GM18861 (cell line): ENCODE data around the gene NOC2L.
"Not testable (repeated sequence)": the region's sequence is repeated elsewhere in the genome, so short reads cannot be mapped to it uniquely, and the experiment has no call there.

Source experiments
- ATAC-seq: cut with Tn5 transposase; IDR thresholded peaks from one replicate; pipeline ENCODE4 v1.9.1; 2021; ENCODE audit not compliant: unreplicated experiment

NOC2L gene

DNA sequence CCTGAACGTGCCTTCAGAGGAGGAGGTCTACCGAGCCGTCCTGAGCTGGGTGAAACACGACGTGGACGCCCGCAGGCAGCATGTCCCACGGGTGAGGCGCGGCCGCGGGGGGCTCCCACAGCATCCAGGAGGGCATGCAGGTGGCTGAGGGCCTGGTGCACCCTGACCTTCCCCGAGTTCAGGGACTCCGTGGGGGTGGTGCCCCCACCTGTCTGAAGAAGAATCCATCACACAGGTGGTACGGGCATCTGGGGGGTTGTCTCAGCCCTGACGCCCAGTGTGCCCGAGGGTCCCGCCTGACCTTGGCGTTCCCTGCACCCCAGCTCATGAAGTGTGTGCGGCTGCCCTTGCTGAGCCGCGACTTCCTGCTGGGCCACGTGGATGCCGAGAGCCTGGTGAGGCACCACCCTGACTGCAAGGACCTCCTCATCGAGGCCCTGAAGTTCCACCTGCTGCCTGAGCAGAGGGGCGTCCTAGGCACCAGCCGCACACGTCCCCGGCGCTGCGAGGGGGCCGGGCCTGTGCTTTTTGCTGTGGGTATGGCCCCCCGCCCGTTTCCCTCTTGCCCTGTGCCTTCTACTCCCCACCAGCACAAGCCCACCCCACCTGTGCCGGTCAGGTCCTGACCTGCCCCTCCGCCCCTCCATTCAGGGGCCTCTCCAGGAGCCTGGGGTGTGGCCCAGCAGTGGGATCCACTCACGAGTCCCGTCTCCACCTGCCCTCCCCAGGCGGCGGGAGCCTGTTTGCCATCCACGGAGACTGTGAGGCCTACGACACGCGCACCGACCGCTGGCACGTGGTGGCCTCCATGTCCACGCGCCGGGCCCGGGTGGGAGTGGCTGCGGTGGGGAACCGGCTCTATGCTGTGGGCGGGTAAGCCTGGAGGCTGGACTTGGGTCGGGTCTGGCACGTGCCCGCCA, 3.6 kb upstream of the NOC2L start:
- no peak for ATAC-seq

DNA sequence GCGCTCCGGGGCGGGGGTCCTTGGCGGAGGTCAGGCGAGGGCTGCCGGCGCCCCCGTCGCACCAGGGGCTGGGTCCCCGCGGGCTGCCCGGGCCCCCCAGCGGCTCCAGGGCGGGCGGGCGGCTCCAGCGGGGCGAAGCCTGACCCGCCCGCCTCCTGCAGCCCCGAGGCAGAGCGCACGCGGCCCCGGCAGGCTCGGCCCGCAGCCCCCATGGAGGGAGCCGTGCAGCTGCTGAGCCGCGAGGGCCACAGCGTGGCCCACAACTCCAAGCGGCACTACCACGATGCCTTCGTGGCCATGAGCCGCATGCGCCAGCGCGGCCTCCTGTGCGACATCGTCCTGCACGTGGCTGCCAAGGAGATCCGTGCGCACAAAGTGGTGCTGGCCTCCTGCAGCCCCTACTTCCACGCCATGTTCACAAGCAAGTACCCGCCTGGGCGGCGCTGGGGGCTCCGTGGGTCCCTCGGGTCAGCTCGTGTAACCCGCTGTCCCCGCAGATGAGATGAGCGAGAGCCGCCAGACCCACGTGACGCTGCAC, 2.1 kb upstream of the NOC2L start:
- no peak for ATAC-seq

DNA sequence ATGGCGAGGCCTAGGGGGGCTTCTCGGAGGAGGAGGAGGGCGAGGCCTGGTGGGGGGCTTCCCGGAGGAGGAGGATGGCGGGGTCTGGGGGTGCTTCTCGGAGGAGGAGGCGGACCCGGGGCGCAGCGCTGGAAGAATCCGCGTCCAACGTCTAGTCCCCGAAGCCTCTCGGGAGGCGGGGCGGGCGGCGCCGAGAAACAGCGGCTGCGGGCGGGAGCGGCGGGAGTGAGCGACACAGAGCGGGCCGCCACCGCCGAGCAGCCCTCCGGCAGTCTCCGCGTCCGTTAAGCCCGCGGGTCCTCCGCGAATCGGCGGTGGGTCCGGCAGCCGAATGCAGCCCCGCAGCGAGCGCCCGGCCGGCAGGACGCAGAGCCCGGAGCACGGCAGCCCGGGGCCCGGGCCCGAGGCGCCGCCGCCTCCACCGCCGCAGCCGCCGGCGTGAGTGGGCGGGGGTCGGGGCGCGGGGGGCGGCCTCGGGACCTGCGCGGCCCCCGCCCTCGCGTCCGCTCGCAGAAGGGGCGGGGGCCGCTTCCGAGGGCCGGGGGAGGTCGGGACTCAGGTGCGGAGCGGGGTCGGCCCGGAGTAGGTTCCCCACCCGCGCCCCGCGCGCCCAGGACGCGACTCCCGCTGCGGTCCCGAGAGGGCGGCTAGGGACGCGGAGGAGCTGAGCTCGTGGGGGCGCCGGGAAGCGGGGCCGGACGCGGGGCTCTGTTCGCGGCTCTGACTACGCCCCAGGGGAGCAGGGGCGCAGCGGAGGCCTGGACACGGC, 1.5 kb upstream of the NOC2L start, which contains the start of gene KLHL17:
Gene KLHL17, plus strand, starts transcription at position 222 of the 769 bp plus-strand sequence. Its CDS starts 110 bp downstream, at position 332.
- ATAC-seq, result no peak

DNA sequence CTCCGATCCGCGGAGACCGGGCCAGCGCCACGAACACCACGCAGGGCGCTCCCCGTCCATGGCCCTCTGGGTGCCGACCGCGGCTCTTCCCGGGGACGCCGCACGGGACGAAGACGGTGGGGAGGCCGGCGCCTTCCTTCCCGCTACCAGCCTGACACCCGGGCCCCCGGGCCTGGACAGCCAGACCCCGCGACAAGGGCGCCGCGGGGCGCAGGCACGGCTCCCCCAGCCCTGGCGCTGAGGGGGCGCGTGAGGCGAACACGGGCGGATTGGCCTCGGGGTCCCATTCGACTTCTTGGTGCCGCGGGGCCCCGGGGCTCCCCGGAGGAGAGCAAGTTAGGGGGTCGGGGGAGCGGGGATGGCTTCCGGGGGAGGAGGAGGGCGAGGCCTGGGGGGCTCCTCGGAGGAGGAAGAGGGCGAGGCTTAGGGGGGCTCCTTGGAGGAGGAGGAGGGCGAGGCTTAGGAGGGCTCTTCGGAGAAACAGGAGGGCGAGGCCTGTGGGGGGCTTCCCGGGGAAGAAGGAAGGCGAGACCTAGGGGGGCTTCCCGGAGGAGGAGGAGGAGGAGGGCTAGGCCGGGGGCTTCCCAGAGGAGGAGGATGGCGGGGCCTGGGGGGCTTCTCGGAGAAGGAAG, 791 bp upstream of the NOC2L start:
- no peak for ATAC-seq

DNA sequence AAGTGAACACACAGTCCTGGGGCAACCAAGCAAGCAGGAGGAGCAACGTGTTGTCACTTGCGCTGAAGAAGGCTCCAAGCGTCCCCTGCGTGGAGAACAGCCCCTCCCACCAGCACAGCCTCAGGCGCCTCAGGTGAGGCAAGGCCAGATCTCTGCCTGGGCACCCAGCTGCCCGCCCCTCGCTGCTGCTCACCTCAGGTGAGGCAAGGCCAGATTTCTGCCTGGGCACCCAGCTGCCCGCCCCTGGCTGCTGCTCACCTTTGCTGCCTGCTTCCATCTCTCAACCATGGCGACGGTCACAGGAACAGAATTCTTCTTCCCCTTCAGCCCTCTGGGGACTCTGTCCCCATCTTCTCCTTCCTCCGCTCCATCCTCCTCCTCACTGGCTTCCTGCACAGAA, 2.4 kb downstream of the NOC2L start:
- ATAC-seq, result no peak

DNA sequence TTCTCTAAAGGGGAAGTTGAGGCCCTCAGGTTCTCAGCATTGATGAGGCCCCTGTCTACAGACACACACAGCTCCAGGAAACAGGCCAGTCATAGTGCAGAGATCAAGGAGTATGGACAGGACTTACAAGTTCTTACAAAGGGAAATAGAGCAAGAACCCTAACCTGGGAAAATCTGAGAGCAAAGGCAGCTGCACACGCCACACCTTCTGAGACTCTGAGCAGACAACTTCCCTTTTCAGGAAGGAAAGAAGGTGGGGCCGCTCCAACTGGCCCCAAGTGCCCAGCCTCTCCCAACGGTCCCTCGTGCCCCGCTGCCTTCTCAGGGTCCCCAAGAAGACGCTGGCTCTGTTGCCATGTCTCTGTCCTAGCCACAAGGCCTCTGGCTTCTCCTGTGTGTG, 3.6 kb downstream of the NOC2L start:
- ATAC-seq, result no peak

DNA sequence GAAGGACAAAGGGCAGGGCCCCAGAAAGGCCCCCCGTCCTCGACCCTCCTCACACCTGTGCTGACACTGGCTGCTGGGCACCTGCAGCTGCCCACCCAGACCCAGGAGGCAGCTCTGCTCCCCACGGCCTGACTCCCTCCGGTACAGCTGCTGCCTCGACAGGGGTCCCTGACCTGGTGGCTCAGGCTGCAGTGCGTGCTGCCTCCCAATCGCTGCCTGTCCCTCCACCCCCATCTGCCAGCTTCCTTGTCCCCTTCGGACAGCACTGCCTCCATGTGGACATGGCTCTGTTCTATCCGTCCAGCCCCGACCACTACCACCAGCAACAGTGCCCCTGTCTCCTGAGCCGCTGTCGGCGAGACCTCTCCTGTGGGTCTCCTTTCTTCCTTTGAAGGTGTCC, 4.1 kb downstream of the NOC2L start:
- ATAC-seq, result no peak

DNA sequence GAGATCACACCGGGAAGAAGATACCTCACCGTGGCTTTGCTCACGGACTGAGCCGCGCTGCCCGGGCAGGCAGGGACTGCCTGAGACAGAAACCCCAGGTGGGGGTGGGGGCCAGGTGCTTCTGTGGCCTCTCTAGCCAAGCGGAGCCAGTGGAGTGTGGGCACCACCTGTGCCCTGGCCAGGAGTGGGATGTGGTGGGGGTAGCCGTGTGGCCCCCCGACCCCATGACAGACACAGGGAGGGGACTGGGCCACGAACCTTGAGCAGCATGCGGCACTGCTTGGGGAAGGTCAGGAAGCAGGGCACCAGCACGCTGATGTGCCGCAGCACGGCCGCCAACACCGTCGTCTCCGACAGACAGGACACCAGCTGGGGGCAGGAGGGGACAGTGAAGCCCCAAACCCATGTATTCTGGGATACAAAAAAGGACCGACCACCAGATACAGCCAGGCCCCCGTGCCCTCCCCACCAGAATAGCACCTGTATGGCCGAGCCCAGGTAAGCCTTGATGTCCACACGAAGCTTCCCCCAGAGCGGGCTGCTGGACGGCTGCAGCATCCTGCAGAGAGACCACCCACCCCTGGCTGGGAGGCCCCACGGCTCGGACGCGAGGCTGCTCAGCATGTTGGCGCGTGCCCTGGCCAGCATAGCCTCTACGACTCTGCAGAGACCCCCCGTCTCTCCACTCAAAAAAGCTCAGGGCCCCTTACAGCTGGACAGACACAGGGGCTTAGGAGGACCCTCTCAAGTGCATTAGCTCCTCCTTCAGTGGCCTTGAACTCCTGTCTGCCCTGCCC, 5.3 kb downstream of the NOC2L start:
- no peak for ATAC-seq

DNA sequence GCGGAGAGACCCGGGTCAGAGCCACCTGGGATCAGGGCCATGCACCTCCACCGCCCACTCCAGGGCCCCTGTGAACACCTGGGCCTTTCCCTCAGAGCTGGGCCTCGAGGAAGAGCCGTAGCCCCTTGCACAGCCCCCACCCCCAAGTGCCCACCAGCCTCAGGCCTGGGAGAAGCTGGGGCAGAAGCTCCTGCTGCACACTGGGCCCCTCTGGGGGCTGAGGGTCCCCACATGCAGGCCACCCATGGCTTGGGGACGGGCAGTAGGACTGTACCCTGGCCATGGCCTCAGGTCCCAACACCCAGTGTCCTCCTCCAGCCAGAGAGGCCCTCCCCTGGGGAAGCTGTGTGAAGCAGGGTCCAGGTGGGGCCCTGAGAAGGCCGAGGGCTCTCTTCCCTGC, 6.5 kb downstream of the NOC2L start:
- no peak for ATAC-seq

DNA sequence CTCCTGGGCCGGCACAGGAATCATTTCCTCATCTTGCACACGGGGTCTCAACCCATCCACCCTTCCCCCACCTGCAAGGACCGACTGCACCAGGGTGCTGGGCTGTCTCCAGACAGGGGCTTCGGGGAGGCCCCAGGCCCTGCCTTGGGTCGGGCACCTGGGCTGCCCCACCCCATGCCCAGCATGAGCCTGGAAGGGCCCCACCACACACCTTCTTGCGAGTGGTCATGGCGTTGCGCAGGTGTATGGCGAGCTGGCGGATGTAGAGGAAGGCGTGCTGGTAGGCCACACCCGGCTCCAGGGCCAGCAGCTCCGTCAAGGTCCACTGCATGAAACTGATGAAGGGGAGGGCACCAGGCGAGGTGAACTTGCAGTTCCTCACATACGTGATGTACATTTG, 6.9 kb downstream of the NOC2L start:
- ATAC-seq, result no peak

DNA sequence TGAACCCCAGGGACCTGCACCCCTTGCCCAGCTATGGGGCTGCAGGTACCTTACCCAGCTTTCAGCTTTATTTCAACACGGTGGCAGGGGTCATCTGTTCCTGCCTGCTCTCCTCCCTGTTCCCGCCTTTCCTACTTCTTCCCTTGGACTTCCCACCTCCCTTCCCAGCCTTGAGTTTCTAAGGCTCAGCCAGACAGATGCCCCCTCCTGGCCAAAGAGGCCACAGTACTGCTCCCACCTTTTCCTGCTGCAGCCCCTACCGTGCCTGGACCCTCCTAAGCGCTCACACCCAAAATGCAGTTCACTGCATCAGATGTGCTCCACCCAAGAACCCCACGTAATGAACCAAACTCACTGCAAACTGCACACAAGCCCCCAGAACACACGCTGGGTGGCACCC, 7.7 kb downstream of the NOC2L start:
- no peak for ATAC-seq

DNA sequence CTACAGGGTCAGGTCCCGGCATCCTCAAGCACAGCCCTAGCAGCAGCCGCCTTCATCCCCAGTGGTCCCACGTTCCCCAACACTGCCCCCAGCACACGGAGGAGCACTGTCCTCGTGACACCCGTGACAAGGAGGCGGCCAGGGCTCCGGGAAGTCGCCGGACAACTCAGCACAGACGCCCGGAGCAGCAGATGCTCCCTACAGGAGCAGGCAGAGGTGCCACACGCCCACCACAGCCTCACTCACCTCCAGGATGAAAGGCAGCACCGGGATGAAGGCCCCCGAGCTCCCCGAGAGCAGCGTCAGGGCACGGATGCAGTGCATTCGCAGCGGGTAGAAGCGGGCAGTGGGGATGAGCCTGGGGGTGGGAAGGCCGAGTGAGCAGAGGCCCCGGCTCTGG, 8.2 kb downstream of the NOC2L start:
- no peak for ATAC-seq

DNA sequence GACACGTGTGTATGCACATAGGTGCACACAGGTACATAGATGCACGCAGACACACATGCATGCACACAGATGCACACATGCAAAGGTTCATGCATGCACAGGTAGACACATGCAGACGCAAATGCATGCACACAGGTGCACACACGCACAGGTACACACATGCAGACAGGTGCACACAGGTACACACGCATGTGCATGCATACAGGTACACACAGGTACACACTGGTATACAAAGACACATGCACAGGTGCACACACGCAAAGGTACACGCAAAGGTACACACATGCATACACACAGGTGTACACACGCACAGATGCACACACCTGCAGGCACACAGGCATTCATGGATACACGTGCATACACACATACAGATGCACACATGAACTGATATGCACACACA, 8.8 kb downstream of the NOC2L start:
- ATAC-seq, result no peak

DNA sequence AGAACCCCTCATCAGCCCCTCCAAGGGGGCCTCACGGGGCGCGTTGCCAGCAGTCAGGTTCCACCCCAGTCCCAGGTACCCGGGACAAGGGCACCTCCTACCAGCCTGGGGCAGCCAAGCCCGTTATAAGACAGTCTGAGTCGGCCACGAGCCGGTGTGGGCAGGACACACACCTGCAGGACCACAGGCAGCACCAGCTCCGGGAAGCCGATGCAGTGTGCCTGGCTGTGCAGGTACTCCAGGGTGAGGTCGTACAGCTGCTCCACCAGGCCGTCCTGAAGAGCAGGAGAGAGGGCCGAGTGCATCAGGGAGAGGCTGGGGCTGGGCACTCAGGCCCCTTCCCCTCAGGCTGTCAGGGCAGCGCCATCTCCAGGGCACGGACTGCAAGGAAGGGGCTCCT, 11.1 kb downstream of the NOC2L start:
- no peak for ATAC-seq

DNA sequence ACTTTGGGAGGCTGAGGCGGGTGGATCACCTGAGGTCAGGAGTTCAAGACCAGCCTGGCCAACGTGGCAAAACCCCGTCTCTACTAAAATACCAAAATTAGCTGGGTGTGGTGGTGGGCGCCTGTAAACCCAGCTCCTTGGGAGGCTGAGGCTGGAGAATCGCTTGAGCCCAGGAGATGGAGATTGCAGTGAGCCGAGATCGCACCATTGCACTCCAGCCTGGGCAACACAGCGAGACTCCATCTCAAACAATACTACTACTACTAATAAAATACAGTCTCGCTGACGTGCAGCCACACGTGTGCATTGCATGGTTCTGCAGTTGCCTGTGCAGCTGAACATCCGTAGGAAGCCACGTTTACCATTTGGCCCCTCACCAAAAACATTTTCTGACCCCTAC, 12.2 kb downstream of the NOC2L start:
- ATAC-seq, result not testable (repeated sequence)

DNA sequence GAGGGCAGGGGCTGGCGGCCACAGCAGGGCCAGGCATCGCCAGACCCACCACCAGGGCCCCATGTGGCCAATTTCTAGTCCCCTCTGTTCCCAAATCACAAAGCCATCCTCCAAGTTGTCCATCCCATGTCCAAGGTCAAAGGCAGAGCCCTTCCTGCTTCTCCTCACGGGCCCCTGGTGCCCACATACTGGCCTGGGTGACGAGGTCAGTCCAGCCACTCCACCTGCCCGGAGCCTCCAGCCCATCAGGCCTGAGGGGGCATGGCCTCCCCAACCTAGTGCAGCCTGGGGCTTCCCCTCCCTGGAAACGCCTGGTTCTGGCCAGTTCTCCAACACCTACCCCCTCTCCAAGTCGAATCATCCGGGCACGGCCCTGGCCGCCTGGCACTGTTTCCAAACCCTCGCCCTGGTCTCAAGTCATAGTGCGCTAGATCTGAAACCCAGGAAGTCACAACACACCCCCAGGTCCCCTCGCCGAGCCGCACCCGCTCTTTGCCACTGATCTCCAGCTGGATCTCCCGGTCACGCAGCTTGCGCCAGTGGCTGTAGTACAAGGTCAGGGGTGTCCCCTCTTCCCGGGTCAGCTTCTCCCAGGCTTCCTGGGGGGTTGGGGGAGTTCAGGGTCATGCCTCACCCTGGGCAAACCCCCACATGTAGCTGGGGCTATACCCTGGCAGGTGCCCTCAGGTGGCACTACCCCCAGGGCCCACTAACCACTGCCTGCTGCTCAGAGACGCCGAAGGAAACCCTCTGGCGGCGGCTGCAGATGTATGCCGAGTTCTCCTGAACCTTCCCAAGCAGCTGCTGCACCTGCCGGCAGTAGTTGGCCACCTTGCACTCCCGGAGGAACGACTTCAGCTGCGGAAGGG, 13.1 kb downstream of the NOC2L start:
- no peak for ATAC-seq

DNA sequence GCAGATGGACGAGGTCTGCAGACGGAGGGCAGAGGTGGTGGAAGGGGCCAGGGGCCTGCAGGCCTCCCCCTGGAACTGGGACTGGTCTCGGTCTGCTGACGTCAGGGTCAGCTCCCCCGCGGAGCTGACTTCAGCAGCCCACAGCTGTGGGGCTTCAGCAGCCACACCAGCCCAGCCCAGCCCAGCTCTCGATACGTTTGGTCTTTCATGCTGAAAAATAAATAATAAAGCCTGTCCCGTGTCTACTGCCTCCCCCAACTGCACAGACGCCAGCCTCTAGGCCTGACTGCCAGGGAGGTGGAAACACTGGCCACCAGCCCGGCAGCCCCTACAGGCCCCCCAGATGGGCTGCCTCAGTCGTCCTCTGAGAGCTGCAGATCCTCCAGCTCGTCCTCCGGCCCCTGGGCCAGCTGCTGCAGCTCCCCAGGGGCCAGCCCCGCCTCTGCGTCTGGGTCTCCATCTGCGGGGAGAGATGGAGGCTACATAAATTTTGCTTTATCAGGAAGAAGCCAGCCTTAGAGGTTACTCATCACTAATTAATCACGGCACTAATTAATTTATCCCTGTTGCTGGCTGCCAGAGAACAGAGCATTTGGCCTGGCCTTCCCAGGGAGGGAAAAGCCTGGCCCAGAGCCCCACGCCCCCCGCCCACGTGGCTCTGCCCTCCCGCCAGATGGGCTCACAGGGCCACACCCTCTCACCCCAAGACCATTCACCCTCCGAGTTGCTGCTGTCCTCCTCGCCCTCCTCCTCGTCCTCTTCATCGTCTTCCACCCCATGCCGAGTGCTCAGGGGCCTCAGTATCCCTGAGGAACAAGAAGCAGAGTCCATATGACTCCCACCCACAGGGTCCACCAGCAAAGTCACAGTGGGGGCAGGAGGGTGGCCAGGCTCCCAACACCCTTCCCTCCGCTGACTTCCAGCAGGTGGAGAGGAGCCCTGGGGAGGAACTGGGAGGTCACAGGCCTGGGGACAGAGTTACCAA, 14.4 kb downstream of the NOC2L start:
- ATAC-seq, result no peak

DNA sequence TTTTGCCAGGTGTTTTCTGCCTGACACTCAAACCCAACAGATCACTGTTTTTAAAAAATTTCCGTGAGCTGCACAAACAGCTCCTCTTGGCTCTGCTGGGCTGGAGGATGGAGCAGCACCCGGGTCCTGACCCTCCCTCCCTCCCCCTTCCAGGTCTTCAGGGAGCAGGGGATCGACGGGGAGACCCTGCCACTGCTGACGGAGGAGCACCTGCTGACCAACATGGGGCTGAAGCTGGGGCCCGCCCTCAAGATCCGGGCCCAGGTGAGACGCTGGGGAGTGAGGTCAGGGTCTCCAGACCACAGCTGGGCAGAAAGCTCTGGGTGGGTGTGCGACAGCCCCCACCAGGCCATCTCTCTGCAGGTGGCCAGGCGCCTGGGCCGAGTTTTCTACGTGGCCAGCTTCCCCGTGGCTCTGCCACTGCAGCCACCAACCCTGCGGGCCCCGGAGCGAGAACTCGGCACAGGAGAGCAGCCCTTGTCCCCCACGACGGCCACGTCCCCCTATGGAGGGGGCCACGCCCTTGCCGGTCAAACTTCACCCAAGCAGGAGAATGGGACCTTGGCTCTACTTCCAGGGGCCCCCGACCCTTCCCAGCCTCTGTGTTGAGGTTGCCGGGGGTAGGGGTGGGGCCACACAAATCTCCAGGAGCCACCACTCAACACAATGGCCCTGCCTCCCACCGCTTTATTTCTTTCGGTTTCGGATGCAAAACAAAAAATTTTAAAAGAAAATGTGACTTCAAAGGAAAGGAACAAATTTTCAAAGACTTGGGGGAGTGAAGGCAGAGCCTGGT, 15.3 kb downstream of the NOC2L start:
- ATAC-seq, result no peak
